ENCODE measurements around the gene SRPK2.
"Not testable (repeated sequence)": the region's sequence is repeated elsewhere in the genome, so short reads cannot be mapped to it uniquely, and the experiment has no call there.

Gene SRPK2

GRCh38 chr7:105267244-105267643 lies 121.5 kb downstream of the SRPK2 start:
- peak; percentile 29 for DNase-seq (ENCODE audit: low read depth)

DNA sequence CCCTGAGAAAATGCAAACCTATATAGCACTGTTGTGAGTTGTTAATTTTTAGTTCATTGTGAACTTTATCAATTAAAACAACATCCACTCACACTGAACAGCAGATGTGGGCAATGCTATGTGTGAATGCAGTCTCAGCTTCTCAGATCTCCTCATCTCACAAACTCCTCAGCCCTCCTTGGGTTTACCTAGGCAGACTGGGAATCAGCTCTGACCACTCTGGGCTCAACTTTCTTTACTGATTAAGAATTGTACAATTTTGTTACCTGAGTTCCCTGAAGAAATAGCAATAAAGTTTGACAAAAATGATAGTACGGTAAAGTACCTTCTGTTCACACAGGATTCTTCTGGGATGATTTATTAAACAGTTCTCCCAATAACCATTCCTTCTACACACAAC lies 124.0 kb downstream of the SRPK2 start:
- no peak for DNase-seq (ENCODE audit: low read depth)

- peak; percentile 10 for DNase-seq (ENCODE audit: low read depth)
Observed at GRCh38 chr7:105261689-105262088, 127.0 kb downstream of the SRPK2 start.

DNA sequence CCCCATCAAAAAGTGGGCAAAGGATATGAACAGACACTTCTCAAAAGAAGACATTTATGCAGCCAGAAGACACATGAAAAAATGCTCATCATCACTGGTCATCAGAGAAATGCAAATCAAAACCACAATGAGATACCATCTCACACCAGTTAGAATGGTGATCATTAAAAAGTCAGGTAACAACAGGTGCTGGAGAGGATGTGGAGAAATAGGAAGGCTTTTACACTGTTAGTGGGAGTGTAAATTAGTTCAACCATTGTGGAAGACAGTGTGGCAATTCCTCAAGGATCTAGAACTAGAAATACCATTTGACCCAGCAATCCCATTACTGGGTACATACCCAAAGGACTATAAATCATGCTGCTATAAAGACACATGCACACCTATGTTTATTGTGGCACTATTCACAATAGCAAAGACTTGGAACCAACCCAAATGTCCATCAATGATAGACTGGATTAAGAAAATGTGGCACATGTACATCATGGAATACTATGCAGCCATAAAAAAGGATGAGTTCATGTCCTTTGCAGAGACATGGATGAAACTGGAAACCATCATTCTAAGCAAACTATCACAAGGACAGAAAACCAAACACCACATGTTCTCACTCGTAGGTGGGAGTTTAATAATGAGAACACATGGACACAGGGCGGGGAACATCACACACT lies 128.4 kb downstream of the SRPK2 start:
- DNase-seq (ENCODE audit: low read depth): not testable (repeated sequence)

DNA sequence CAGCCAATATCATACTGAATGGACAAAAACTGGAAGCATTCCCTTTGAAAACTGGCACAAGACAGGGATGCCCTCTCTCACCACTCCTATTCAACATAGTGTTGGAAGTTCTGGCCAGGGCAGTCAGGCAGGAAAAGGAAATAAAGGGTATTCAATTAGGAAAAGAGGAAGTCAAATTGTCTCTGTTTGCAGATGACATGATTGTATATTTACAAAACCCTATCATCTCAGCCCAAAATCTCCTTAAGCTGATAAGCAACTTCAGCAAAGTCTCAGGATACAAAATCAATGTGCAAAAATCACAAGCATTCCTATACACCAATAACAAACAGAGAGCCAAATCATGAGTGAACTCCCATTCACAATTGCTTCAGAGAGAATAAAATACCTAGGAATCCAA lies 129.8 kb downstream of the SRPK2 start:
- not testable (repeated sequence) for DNase-seq (ENCODE audit: low read depth)

DNA sequence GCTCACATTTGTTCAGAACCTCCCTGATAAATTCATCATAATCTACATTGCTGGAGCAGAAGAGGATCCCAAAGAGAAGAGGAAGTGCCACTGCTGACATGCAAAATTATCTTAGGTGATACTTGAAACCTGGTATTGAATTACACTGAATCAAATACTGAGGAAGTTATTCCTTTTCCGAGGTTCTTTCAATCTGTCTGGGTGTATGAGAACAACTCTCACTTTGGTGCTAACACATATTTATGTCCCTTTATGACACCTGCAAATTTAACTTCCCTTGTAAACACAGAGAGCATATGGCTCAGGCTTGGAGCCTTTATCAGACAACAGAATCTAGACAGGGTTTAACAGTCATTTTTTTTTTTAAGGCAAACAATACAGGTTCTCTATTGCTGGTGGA lies 131.4 kb downstream of the SRPK2 start:
- peak; percentile 15 for DNase-seq (ENCODE audit: low read depth)

DNA sequence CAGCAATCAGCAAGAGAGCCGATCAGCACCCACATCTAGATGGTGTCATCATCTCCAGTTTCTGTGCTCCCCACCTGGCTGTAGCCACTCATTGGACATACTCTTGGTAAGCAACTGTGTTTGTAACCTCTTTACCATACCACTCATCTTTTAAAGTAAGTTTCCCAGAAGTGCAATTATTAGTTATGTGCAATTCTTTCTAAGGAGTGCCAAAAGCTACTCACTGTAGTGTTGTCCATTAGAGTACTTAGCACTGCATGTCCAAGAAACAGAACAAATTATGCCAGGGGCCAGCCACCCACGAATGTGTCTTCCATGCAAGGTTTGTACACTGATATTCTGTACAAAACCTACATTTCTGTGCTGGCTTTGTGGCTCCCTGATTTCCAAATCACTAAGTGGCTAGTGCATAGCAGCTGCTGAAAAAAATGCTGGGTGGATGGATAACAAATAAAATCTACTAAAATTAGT lies 131.9 kb downstream of the SRPK2 start:
- DNase-seq (ENCODE audit: low read depth): peak; percentile 16

GRCh38 chr7:105250706-105251105 lies 138.0 kb downstream of the SRPK2 start:
- no peak for DNase-seq (ENCODE audit: low read depth)

DNA sequence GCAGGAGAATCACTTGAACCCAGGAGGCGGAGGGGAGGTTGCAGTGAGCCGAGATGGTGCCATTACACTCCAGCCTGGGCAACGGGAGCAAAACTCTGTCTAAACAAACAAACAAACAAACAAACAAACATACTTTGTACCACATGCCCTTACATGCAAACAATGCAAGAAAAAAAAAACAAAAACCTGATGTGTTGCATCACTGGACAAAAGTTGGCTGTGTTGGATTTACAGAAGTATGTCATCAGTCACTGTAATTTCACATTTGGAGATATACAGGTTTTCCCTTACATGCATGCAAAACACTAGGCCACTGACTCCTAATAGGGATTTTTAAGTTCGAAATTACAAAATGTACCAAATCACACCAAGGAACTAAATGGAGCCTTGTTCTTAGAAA lies 138.5 kb downstream of the SRPK2 start:
- DNase-seq (ENCODE audit: low read depth): peak; percentile 12

- DNase-seq (ENCODE audit: low read depth): peak; percentile 24
Observed at GRCh38 chr7:105249216-105249615, 139.5 kb downstream of the SRPK2 start.

DNA sequence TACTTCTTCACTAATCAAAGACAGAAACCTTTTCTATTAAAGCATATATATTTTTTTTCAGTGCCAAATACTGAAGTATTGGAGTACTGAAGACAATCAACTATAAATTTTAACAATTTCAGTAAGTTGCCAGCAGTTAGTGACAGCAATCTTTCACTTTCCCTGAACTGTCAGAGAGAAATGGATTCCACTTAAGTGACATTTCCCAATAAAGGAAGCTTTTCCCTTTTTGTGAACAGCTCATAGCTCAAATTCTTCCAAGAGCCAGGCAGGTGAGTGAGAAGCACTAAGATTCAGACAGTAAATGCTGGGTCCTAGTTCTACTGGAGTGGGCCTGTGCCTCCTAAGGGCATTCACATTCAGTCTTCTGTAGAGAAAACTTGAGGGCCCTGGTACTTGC lies 142.0 kb downstream of the SRPK2 start:
- DNase-seq (ENCODE audit: low read depth): no peak

GRCh38 chr7:105246256-105246655 lies 142.5 kb downstream of the SRPK2 start:
- no peak for DNase-seq (ENCODE audit: low read depth)

GRCh38 chr7:105245398-105246114 lies 143.2 kb downstream of the SRPK2 start:
- DNase-seq (ENCODE audit: low read depth): no peak

DNA sequence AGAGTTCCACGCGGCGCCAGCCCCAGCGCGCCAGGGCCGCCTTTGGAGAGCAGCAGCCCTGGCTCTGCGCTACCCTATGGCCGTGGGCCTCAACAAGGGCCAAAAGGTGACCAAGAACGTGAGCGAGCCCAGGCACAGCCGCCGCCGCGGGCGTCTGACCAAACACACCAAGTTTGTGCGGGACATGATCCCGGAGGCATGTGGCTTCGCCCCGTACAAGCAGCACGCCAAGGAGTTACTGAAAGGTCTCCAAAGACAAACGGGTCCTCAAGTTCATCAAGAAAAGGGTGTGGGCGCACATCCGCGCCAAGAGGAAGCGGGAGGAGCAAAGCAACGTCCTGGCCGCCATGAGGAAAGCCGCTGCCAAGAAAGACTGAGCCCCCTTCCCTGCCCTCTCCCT lies 144.1 kb downstream of the SRPK2 start:
- no peak for DNase-seq (ENCODE audit: low read depth)

DNA sequence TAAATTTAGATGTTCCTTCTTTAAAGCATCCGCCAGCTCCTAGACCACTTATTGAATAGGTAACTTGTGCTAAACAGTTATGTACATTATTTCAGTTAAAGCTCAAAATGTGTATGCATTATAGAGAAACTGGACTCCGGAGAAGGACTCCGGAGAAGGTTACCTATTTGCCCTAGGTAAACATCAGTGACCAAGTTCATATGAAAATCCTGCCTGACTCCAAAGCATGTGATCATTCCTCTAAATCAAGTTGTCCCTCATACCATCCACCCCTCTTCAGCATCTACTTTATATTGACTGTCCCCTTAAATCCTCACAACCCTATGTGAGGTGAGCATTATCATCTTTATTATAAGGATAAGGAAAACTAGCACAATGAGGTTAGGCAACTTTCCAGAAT lies 147.5 kb downstream of the SRPK2 start:
- no peak for DNase-seq (ENCODE audit: low read depth)

GRCh38 chr7:105238198-105238765 lies 150.4 kb downstream of the SRPK2 start:
- no peak for DNase-seq (ENCODE audit: low read depth)

DNA sequence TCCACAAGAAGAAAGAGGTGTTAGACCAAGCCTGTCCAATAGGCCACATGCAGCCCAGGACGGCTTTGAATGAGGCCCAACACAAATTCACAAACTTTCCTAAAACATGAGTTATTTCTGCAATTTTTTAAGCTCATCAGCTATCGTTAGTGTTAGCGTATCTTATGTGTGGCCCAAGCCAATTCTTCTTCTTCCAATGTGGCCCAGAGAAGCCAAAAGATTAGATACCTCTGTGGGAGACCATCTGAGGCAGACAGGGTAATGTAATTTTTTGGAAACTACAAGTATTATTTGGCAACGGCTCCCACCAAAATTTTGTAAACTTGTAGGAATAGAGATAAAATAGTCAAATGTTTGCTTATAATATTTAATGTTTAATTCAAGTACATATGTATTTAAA lies 153.8 kb downstream of the SRPK2 start:
- no peak for DNase-seq (ENCODE audit: low read depth)

DNA sequence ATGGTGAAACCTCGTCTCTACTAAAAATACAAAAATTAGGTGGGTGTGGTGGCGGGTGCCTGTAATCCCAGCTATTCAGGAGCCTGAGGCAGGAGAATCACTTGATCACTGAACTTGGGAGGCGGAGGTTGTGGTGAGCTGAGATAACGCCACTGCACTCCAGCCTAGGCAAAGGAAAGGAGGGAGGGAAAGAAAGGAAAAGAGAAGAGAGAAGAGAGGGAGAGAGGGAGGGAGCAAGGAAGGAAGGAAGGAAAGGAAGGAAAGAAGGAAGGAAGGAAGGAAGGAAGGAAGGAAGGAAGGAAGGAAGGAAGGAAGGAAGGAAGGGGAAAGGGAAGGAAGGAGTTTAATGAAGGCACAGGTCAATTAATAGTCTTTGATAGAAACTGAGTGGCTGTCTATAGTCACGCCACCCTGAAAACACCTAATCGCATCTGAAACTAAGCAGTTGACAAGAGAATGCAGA lies 155.9 kb downstream of the SRPK2 start:
- DNase-seq (ENCODE audit: low read depth): not testable (repeated sequence)

GRCh38 chr7:105230486-105230885 lies 158.2 kb downstream of the SRPK2 start:
- DNase-seq (ENCODE audit: low read depth): no peak

DNA sequence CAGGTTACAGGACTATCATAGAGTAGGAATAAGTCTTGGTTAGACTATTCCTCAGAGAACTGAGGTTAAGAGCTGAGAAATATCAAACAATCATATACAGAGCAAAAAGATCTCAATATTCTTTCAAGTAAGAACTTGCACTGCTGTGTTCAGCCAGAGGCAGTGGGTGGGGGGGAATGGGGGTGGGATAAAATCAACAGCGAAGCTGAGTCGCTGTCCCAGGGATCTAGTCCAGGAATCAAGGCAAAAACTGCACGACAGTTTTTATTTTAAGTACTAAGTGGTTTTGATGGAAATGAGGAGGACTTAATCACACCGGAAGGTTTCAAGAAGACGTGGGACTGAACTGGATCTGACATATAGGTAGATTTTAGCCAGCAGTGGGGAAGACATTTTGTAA lies 159.1 kb downstream of the SRPK2 start:
- no peak for DNase-seq (ENCODE audit: low read depth)

DNA sequence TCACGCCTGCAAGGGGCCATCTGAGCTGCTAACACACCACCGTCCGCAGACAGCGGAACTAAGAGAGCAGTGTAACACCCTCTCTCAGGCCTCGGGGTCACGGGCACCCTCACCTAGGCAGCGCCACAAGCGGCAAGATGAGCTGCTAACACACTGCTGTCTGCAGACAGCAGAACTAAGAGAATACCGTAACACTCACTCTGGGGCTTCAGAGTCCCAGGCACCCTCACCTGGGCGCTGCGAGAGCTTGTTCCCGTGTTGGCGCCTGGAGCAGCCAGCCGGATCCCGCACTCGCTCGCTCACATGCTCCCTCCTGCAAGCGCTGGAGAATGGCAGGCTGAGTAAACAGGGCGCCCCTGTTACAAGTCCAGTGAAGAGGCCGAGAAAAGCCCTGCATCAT lies 160.2 kb downstream of the SRPK2 start:
- no peak for DNase-seq (ENCODE audit: low read depth)

GRCh38 chr7:105227391-105227790 lies 161.3 kb downstream of the SRPK2 start:
- no peak for DNase-seq (ENCODE audit: low read depth)

Data from iris pigment epithelial cell (primary cell).